Activated B cell treated with CpG ODN at 0.5 μM for 24 hours (primary cell): ENCODE measurements around the gene ZNF804B. TPM values are rescaled to one million over a fixed set of nuclear protein-coding genes. Genes with fewer than 3 reads are reported as not detected.
"Not testable (repeated sequence)": the region's sequence is repeated elsewhere in the genome, so short reads cannot be mapped to it uniquely, and the experiment has no call there.

ENCODE experiments used
- ATAC-seq: fragments of 200-7000 bp; cut with Tn5 transposase; one replicate; pipeline ENCODE4 v1.10.0; 2021; ENCODE audit warnings: low read depth, mild to moderate bottlenecking, moderate library complexity
- CTCF ChIA-PET: fragments of 350-600 bp; sonication (Branson Sonifier 250); formaldehyde crosslinking; loops from one replicate; lab custom pipeline; 2021; ENCODE audit warnings: antibody characterized with exemption; lab: Charles Lee
- POLR2A ChIA-PET: fragments of 350-600 bp; sonication (Branson Sonifier 250); formaldehyde crosslinking; loops from one replicate; lab custom pipeline; 2021; ENCODE audit warnings: antibody characterized with exemption; lab: Charles Lee
- DNase-seq: peaks from one replicate; pipeline ENCODE4 v3.0.0; 2022
- H3K27ac Mint-ChIP-seq: one replicate; pipeline ENCODE4 v1.8.0; 2020; ENCODE audit warnings: mixed read lengths
- H3K27me3 Mint-ChIP-seq: one replicate; pipeline ENCODE4 v1.8.0; 2021; ENCODE audit warnings: mixed read lengths
- H3K36me3 Mint-ChIP-seq: one replicate; pipeline ENCODE4 v1.8.0; 2021; ENCODE audit warnings: low read depth, mixed read lengths
- H3K4me1 Mint-ChIP-seq: one replicate; pipeline ENCODE4 v1.8.0; 2021; ENCODE audit warnings: mixed read lengths
- H3K4me3 Mint-ChIP-seq: one replicate; pipeline ENCODE4 v1.8.0; 2020; ENCODE audit warnings: mild to moderate bottlenecking, mixed read lengths
- H3K9me3 Mint-ChIP-seq: one replicate; pipeline ENCODE4 v1.8.0; 2020; ENCODE audit warnings: mixed read lengths
- CTCF ChIP-seq: fragments of 200-600 bp; IDR thresholded peaks from one replicate; pipeline ENCODE4 v1.8.0; 2022; ENCODE audit warnings: antibody characterized with exemption, mild to moderate bottlenecking
- intact Hi-C: fragments of 100-400 bp; cut with micrococcal nuclease; formaldehyde crosslinking; loops from one replicate; pipeline ENCODE4 v1.15.1; 2024
- total RNA-seq: library from RNA; stranded (reverse); gene quantifications from 2 replicates; pipeline ENCODE4 v1.2.3, GENCODE V29; 2022

Gene ZNF804B
- total RNA-seq, 1 donor from 2014 or later: not detected

GRCh38 chr7:89170628-89171027, 411.1 kb downstream of the ZNF804B start:
- no peak for TF ChIP-seq CTCF
- Mint-ChIP-seq H3K4me1 (no peaks in the 10 kb centered on the region), H3K27ac (no peak overlapping the region), H3K9me3 (peaks cover 3% of the 10 kb centered on the region), H3K4me3 (no peak overlapping the region), H3K36me3 (no peaks in the 10 kb centered on the region), H3K27me3 (no peaks in the 10 kb centered on the region)
- ATAC-seq: no peak
- intact Hi-C loops: no loop called here
- ChIA-PET CTCF (no interaction called here), POLR2A (no interaction called here)
- DNase-seq: no peak

- H3K9me3 Mint-ChIP-seq: no peaks in the 10 kb centered on the region
- H3K36me3 Mint-ChIP-seq: no peaks in the 10 kb centered on the region
- no peak for TF ChIP-seq CTCF
- no peaks in the 10 kb centered on the region for H3K4me1 Mint-ChIP-seq
- ATAC-seq (no peak), DNase-seq (no peak)
- intact Hi-C loops: no loop called here
- H3K4me3 Mint-ChIP-seq: no peak overlapping the region
- POLR2A ChIA-PET: no interaction called here
- H3K27ac Mint-ChIP-seq: no peak overlapping the region
- CTCF ChIA-PET: no interaction called here
- no peaks in the 10 kb centered on the region for H3K27me3 Mint-ChIP-seq
Measured at GRCh38 chr7:89182116-89182515, 422.6 kb downstream of the ZNF804B start.

- Mint-ChIP-seq H3K36me3 (no peaks in the 10 kb centered on the region), H3K4me1 (no peaks in the 10 kb centered on the region), H3K27ac (no peak overlapping the region), H3K4me3 (no peak overlapping the region), H3K9me3 (no peaks in the 10 kb centered on the region), H3K27me3 (no peaks in the 10 kb centered on the region)
- TF ChIP-seq CTCF: no peak
- ATAC-seq: no peak
- ChIA-PET CTCF (no interaction called here), POLR2A (no interaction called here)
- DNase-seq: no peak
- intact Hi-C loops: no loop called here
Measured at GRCh38 chr7:89183712-89184111, 424.2 kb downstream of the ZNF804B start.

GRCh38 chr7:89200758-89201157, 441.3 kb downstream of the ZNF804B start:
- Mint-ChIP-seq H3K27me3 (no peaks in the 10 kb centered on the region), H3K9me3 (peaks cover 2% of the 10 kb centered on the region), H3K27ac (no peak overlapping the region), H3K4me1 (no peaks in the 10 kb centered on the region), H3K36me3 (no peaks in the 10 kb centered on the region), H3K4me3 (no peak overlapping the region)
- ATAC-seq (no peak), DNase-seq (no peak)
- CTCF ChIA-PET: no interaction called here
- POLR2A ChIA-PET: no interaction called here
- intact Hi-C loops: no loop called here
- TF ChIP-seq CTCF: no peak

GRCh38 chr7:89223900-89224395, 464.4 kb downstream of the ZNF804B start:
- Mint-ChIP-seq H3K27ac (no peak overlapping the region), H3K36me3 (no peaks in the 10 kb centered on the region), H3K4me1 (no peaks in the 10 kb centered on the region), H3K27me3 (no peaks in the 10 kb centered on the region), H3K4me3 (no peak overlapping the region), H3K9me3 (peaks cover 3% of the 10 kb centered on the region)
- no peak for ATAC-seq
- intact Hi-C loops: no loop called here
- DNase-seq: no peak
- ChIA-PET CTCF (no interaction called here), POLR2A (no interaction called here)
- no peak for TF ChIP-seq CTCF

GRCh38 chr7:89228688-89229171, 469.2 kb downstream of the ZNF804B start:
- POLR2A ChIA-PET, intact Hi-C loops, H3K9me3 Mint-ChIP-seq, H3K4me3 Mint-ChIP-seq, CTCF ChIA-PET, ATAC-seq, H3K27ac Mint-ChIP-seq, H3K36me3 Mint-ChIP-seq, DNase-seq, H3K27me3 Mint-ChIP-seq, H3K4me1 Mint-ChIP-seq: not testable (repeated sequence)
